HTR-8/SVneo (cell line): ENCODE measurements around the gene ATP4B.
A peak's percentile ranks its signal among the peaks of the same experiment; 100 is the strongest.

Source experiments
- DNase-seq: peaks from one replicate; pipeline ENCODE4 v3.0.0; 2011; ENCODE audit warnings: low spot score, mixed read lengths; ENCODE audit not compliant: insufficient read length
- FAIRE-seq: peaks from 2 replicates; lab custom pipeline; 2011; peaks lifted over from hg19 to GRCh38; lab: Jason Lieb, UNC

ATP4B gene

DNA sequence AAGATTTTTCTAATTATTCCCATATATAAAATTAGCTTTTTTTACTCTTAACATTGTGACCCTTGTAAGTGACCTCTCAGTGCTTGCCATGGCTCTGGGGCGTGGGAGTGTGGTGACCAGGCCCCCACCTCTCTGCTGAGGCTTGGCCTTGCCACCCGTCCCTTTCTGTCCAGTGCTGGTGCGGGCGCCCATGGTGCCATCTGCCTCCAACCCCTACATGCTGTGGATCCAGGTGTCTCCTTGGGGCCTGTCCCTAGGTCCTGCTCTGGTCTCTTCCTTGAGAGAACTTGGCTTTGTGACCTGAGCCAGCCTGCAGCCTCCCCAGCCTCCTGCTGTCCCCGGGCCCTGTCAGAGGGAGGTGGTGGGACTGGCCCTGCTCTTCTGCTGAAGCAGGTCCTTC is 46.0 kb downstream of the ATP4B start:
- DNase-seq (no peak), FAIRE-seq (no peak)

DNA sequence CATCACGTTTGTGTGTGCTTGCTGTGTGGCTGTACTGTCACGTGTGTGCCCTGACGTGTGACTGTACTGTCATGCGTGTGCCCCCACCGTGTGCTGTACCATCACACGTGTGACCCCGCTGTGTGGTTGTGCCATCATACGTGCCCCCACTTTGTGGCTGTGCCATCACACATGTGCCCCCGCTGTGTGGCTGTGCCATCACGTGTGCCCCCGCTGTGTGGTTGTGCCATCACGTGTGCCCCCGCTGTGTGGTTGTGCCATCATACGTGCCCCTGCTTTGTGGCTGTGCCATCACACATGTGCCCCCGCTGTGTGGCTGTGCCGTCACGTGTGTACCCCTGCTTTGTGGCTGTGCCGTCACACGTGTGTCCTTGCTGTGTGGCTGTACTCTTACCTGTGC is 47.7 kb downstream of the ATP4B start:
- DNase-seq (no peak), FAIRE-seq (peak; percentile 80)

DNA sequence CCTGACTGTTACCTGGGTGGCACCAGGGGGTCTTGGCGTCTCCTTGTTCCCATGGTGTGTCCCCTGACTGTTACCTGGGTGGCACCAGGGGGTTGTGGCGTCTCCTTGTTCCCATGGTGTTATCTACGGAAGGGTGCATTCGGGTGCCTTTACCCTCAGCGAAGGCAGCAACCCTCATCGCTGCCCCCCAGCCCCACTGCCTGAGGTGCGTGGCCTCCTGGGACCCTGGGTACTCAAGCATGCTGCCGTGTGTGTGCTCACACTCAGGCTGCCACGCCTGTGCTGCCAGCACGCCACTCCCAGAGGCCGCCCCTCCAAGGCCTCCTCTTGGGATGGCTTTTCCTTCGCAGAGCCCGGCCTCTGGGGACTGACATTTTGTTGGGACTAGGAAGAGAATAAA is 48.4 kb downstream of the ATP4B start:
- no peak for FAIRE-seq
- no peak for DNase-seq

- DNase-seq (no peak), FAIRE-seq (no peak)
Measured at GRCh38 chr13:113608967-113609533, 48.9 kb downstream of the ATP4B start.

DNA sequence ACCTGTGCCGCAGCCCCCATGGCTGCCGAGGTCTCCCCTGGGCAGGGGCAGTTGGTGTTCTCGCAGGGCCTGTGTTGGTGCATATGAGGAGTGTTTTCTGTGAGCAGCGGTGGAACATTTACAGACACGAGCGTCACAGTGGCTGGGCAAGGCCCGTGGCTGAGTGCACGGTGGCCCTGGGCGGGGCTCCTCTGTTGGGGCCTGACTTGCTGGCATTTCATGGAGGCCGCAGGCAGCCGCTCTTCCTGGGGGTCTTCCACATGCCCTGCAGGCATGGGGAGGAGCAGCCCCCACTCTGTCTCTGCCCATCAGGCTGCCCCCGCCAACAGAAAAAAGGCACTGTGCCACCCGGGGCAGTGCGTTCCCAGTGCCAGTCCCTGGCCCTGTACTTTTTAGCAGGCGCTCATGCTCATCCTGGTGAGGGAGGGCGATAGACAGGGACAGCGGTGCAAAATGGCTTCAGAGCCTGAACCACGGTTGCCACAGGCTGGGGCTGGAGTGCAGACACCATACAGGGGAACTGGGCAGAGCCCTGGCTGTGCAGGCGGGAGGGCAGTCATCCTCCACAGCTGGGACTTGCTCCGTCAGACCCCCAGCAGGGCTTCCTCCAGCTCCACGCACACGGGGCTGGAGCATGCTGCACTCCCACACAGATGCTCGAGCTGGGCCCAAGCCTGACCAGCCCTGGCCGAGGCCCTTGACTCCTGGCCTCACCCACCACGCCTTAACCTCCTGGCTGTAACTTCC is 49.9 kb downstream of the ATP4B start:
- DNase-seq (no peak), FAIRE-seq (no peak)

DNA sequence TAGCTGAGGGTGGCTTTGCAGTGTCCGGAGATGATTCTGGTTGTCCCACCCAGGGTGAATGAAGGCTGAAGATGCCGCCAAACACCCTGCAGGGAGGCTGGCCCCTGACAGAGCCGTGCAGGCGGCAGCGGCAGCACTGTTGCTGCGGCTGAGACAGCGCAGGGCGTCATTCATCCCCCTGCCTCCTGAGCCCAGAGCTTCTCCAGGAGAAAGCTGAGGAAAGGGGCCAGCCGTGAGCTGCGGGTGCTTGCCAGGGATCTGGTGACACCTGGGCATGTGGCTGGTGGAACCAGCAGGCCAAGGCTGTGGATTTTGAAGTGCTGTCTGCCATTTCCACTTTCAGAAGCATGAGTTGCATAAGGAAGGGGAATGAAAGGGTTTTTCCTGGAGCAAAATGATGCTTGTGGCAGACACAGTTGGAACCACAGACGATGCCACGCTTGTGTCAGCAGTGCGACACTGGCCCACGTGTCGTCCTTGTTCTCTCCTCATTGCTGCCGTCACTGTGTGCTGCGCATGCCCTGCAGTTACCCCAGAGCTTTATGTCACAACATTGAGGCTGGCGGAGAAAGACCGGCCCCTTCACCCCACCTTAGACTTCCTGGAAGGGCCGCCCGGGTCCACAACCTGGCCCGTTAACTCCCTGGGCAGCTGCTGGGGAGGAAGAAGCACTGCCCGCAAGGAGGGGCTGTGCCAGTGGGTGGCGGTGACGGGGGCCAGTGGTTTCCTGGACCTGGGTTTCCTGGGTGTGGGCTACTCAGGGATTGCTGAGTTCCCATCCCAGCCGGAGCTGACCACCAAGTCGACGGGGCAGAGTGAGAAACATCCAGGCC is 50.7 kb downstream of the ATP4B start:
- no peak for DNase-seq
- no peak for FAIRE-seq

GRCh38 chr13:113605866-113606438 is 52.0 kb downstream of the ATP4B start:
- DNase-seq (no peak), FAIRE-seq (no peak)

DNA sequence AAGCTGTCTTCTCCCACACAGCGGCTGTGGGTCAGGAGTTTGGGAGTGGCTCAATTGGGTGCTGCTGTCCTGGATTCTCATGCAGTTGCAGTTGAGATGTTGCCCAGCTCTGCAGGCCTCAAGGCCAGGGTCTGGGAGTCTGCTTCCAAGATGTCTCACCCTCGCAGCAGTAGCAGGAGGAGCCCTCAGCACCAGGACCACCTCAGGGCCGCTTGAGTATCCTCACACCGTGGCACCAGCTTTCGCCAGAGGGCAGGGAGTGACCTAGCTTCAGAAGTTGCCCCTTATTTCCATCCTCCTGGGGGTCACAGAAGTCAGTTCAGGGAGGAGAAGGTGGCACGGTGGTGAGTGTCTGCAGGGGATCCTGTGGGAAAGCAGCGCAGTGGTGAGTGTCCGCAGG is 52.5 kb downstream of the ATP4B start:
- no peak for FAIRE-seq

GRCh38 chr13:113604186-113604585 is 53.8 kb downstream of the ATP4B start:
- no peak for FAIRE-seq
- DNase-seq: no peak

More for the DNA sequence above, 52.5 kb downstream of the ATP4B start:
- DNase-seq: no peak

- DNase-seq (no peak), FAIRE-seq (no peak)
Measured at GRCh38 chr13:113603116-113603710, 54.8 kb downstream of the ATP4B start.

- DNase-seq (no peak), FAIRE-seq (no peak)
Measured at GRCh38 chr13:113602291-113602988, 55.6 kb downstream of the ATP4B start.

- DNase-seq (no peak), FAIRE-seq (no peak)
Measured at GRCh38 chr13:113601166-113602070, 56.6 kb downstream of the ATP4B start.

GRCh38 chr13:113599391-113599790 is 58.6 kb downstream of the ATP4B start:
- FAIRE-seq: no peak
- no peak for DNase-seq
